Natural killer cell (primary cell): ENCODE data around the gene DENND1A. TPM values are rescaled to one million over a fixed set of nuclear protein-coding genes. Genes with fewer than 3 reads are reported as not detected.

Experiments
- ATAC-seq, 3 donors: fragments of 150-1000 bp in 2 of 3; fragments of 200-7000 bp in 1 of 3; cut with Tn5 transposase; 1 replicate in 1 of 3; 2 replicates in 2 of 3; pipeline ENCODE4 v1.10.0; 2021; ENCODE audit warnings: mild to moderate bottlenecking in 2 of 3, moderate library complexity in 2 of 3
- DNase-seq, 2 donors: peaks; one replicate each; pipeline versions ENCODE4 v3.0.0 to v3.0.0-alpha.2; 2013 to 2021; ENCODE audit warnings: mixed read lengths in 1 of 2
- H3K27ac ChIP-seq: one replicate; pipeline ENCODE4 v1.5.1; 2013; ENCODE audit warnings: mild to moderate bottlenecking, low read length
- H3K27me3 ChIP-seq: one replicate; pipeline ENCODE4 v1.6.1; 2013; ENCODE audit warnings: low read length; ENCODE audit not compliant: control insufficient read depth, insufficient read depth
- H3K36me3 ChIP-seq: one replicate; pipeline ENCODE4 v1.6.1; 2013; ENCODE audit warnings: low read length; ENCODE audit not compliant: control insufficient read depth, insufficient read depth
- H3K4me1 ChIP-seq: one replicate; pipeline ENCODE4 v1.6.1; 2013; ENCODE audit warnings: low read length; ENCODE audit not compliant: control insufficient read depth, insufficient read depth
- H3K4me3 ChIP-seq: one replicate; pipeline ENCODE4 v1.5.1; 2013; ENCODE audit warnings: low read length
- H3K9me3 ChIP-seq: one replicate; pipeline ENCODE4 v1.6.1; 2013; ENCODE audit warnings: low read length; ENCODE audit not compliant: control insufficient read depth, insufficient read depth
- H3K27ac Mint-ChIP-seq, 2 donors: one replicate each; pipeline ENCODE4 v1.8.0; 2022; ENCODE audit warnings: mild to moderate bottlenecking in 2 of 2, mixed read lengths in 2 of 2, moderate library complexity in 1 of 2
- H3K27me3 Mint-ChIP-seq, 2 donors: one replicate each; pipeline ENCODE4 v1.8.0; 2022; ENCODE audit warnings: low read depth in 2 of 2, mixed read lengths in 2 of 2
- H3K36me3 Mint-ChIP-seq: one replicate; pipeline ENCODE4 v1.8.0; 2022; ENCODE audit warnings: mixed read lengths
- H3K4me1 Mint-ChIP-seq, 2 donors: one replicate each; pipeline ENCODE4 v1.8.0; 2022; ENCODE audit warnings: mixed read lengths in 2 of 2
- H3K4me3 Mint-ChIP-seq: one replicate; pipeline ENCODE4 v1.8.0; 2022; ENCODE audit warnings: mild to moderate bottlenecking, moderate library complexity, mixed read lengths
- H3K9me3 Mint-ChIP-seq, 2 donors: one replicate each; pipeline ENCODE4 v1.8.0; 2022; ENCODE audit warnings: mixed read lengths in 2 of 2
- whole genome bisulfite sequencing: methylation state at CpG from one replicate; pipeline ENCODE4 v1.1.7; 2013; ENCODE audit warnings: missing lambda C conversion rate; ENCODE audit not compliant: insufficient coverage; 5-methylcytosine and 5-hydroxymethylcytosine counted together
- intact Hi-C: fragments of 100-400 bp; cut with micrococcal nuclease; formaldehyde crosslinking; loops from one replicate; pipeline ENCODE4 v1.14.2; 2022
- total RNA-seq, 4 donors: library from RNA; stranded (reverse); fragments of 120-200 nt in 1 of 4; gene quantifications; one replicate each; pipeline versions ENCODE4 v1.2.3 to v1.2.4, GENCODE V29; 2013 to 2022
- TF ChIP-seq, protein P1 (sequence below): fragments of 200-600 bp; IDR thresholded peaks from one replicate; pipeline ENCODE4 v1.8.0; 2022; ENCODE audit warnings: antibody characterized with exemption

Gene DENND1A
- total RNA-seq, 3 donors from 2014 or later (not counting 1 experiment from before 2014, with no cell fraction given) = 27.8 to 37.6 (median 30.9) TPM

DNA sequence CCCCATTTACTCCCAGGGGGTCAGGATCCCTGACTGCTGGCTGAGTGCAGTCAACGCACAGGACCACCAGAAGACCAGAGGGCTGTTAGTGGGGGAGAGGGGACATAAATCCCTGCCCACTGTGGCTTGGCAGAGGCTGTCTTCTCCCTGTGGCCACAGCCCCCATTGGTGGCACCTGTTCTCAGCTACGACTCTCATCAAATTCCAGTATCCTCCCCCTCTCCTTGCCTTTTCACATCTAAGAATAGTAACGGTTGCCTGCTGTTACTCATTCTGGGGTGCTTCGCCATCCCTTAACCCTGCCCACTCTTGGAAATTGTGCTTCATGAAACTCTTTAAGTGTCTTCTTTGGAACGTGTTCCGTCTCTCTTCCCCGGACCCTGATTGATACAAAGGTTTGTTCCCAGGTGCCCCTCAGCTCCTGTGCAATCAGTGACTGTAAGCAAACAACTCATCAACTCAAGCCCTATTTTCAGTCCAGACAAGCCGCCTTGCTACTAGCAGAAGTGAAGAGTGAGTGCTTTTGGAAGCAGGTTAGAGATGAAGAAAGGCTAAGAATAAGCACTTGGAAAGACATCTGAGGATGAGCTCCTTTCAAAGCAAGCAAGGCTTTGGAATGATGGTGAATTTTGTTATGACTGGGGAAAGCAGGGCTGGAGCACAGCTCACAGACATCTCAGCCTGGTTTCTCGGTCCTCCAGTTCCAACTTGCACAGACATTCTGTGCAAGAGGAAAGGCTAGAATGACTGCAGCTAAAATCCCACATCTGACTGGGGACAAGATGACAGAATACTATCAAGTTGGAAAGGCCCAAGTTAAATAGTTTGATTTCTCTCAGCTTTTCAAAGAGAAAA, 22.9 kb upstream of the DENND1A start:
- Mint-ChIP-seq H3K36me3 (no peaks in the 10 kb centered on the region), H3K4me3 (no peak overlapping the region), H3K27me3 (peaks cover 10 to 12% of the 10 kb centered on the region in 2 donors), H3K4me1 (no peaks in the 10 kb centered on the region), H3K27ac (no peak overlapping the region), H3K9me3 (no peaks in the 10 kb centered on the region)
- intact Hi-C loops = no loop called here
- 86% methylated on average over 9 of the region's 9 CpGs for WGBS
- no peaks in the 10 kb centered on the region for H3K9me3 ChIP-seq
- H3K36me3 ChIP-seq = no peaks in the 10 kb centered on the region
- H3K27ac ChIP-seq = no peak overlapping the region
- DNase-seq = no peak
- TF ChIP-seq, protein P1, sequence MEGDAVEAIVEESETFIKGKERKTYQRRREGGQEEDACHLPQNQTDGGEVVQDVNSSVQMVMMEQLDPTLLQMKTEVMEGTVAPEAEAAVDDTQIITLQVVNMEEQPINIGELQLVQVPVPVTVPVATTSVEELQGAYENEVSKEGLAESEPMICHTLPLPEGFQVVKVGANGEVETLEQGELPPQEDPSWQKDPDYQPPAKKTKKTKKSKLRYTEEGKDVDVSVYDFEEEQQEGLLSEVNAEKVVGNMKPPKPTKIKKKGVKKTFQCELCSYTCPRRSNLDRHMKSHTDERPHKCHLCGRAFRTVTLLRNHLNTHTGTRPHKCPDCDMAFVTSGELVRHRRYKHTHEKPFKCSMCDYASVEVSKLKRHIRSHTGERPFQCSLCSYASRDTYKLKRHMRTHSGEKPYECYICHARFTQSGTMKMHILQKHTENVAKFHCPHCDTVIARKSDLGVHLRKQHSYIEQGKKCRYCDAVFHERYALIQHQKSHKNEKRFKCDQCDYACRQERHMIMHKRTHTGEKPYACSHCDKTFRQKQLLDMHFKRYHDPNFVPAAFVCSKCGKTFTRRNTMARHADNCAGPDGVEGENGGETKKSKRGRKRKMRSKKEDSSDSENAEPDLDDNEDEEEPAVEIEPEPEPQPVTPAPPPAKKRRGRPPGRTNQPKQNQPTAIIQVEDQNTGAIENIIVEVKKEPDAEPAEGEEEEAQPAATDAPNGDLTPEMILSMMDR = no peak
- H3K4me1 ChIP-seq = no peaks in the 10 kb centered on the region
- H3K4me3 ChIP-seq = no peak overlapping the region
- ATAC-seq = no peak
- no peaks in the 10 kb centered on the region for H3K27me3 ChIP-seq

DNA sequence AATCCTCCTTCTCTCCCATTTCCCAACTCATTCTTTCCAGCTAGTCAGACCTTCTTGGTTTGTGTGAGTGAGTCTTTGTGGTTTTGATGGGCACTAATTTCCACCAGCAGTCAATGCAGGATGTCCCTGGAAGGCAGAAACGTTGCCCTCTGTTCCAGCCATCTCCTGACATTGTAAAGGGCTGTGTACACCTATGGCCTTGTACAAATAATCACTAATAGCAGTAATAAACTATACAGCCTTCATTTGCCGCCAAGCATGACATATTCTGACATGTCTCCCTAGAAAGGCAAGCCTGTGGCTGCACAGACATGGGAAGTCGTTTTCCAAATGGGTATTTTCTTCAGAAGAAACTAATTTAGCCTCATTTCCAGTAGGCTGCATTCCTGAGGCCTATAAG, 18.4 kb upstream of the DENND1A start:
- H3K4me1 ChIP-seq = no peaks in the 10 kb centered on the region
- no peak overlapping the region for H3K27ac ChIP-seq
- Mint-ChIP-seq H3K27me3 (peaks cover 14 to 17% of the 10 kb centered on the region in 2 donors), H3K27ac (no peak overlapping the region), H3K36me3 (no peaks in the 10 kb centered on the region), H3K9me3 (no peaks in the 10 kb centered on the region), H3K4me3 (no peak overlapping the region), H3K4me1 (no peaks in the 10 kb centered on the region)
- intact Hi-C loops = no loop called here
- no peak overlapping the region for H3K4me3 ChIP-seq
- WGBS = 42% methylated on average over 3 of the region's 3 CpGs
- no peaks in the 10 kb centered on the region for H3K36me3 ChIP-seq
- H3K27me3 ChIP-seq = no peaks in the 10 kb centered on the region
- TF ChIP-seq, protein P1 = no peak
- H3K9me3 ChIP-seq = no peaks in the 10 kb centered on the region
- ATAC-seq = no peak
- no peak for DNase-seq

DNA sequence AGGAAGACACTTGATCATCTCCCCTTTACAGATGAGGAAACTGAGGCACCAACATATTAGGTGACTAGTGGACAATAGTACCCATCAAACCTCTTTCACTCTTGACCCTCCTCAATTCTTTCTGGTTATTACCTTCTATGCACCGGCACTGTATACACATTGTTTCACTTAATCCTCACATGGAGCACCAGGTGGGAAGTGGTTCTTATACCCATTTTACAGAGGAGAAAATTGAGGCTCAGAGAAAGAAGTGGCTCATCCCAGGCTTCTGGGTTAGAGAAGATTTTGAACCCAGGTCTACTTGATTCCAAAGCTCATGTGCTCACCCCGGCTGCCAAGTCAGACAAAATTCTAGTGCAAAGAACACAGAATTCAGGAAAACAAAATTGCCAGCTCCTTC, 17.4 kb upstream of the DENND1A start:
- H3K36me3 Mint-ChIP-seq = no peaks in the 10 kb centered on the region
- H3K36me3 ChIP-seq = no peaks in the 10 kb centered on the region
- H3K4me1 Mint-ChIP-seq = no peaks in the 10 kb centered on the region
- TF ChIP-seq, protein P1 = no peak
- H3K4me1 ChIP-seq = no peaks in the 10 kb centered on the region
- H3K9me3 Mint-ChIP-seq = no peaks in the 10 kb centered on the region
- ATAC-seq (no peak), DNase-seq (no peak)
- intact Hi-C loops = no loop called here
- H3K4me3 Mint-ChIP-seq = no peak overlapping the region
- peaks cover 10 to 24% of the 10 kb centered on the region in 2 donors for H3K27me3 Mint-ChIP-seq
- 93% methylated on average over 1 of the region's 2 CpGs for WGBS
- H3K4me3 ChIP-seq = no peak overlapping the region
- no peaks in the 10 kb centered on the region for H3K9me3 ChIP-seq
- H3K27ac ChIP-seq = no peak overlapping the region
- H3K27ac Mint-ChIP-seq = no peak overlapping the region
- no peaks in the 10 kb centered on the region for H3K27me3 ChIP-seq
